Heart right ventricle (tissue), 16 donors: ENCODE results near the gene CFAP47. TPM values are rescaled to one million over a fixed set of nuclear protein-coding genes. Genes with fewer than 3 reads are reported as not detected.

Experiments used
- ATAC-seq, 8 donors: fragments of 200-7000 bp; cut with Tn5 transposase; one replicate each; pipeline ENCODE4 v1.9.1; 2020; ENCODE audit warnings: mild to moderate bottlenecking in 8 of 8, moderate library complexity in 8 of 8, moderate number of reproducible peaks in 1 of 8
- DNase-seq, 2 donors: peaks; one replicate each; pipeline ENCODE4 v3.0.0-alpha.2; 2020
- H3K27ac ChIP-seq, 10 donors: fragments of 200-600 bp; sonication (generic) in 2 of 10; one replicate each; pipeline versions ENCODE4 v1.5.0 to v1.8.0; 2020 to 2022; ENCODE audit warnings: mild to moderate bottlenecking in 3 of 10
- H3K27me3 ChIP-seq, 7 donors: fragments of 200-600 bp; one replicate each; pipeline ENCODE4 v1.8.0; 2021 to 2022; ENCODE audit warnings: mild to moderate bottlenecking in 2 of 7
- H3K36me3 ChIP-seq, 9 donors: fragments of 200-600 bp; sonication (generic) in 1 of 9; one replicate each; pipeline versions ENCODE4 v1.5.0 to v1.8.0; 2020 to 2022; ENCODE audit warnings: mild to moderate bottlenecking in 2 of 9
- H3K4me1 ChIP-seq, 9 donors: fragments of 200-600 bp; sonication (generic) in 1 of 9; one replicate each; pipeline versions ENCODE4 v1.5.0 to v1.8.0; 2020 to 2022; ENCODE audit warnings: mild to moderate bottlenecking in 4 of 9
- H3K4me3 ChIP-seq, 10 donors: fragments of 200-600 bp; sonication (generic) in 2 of 10; one replicate each; pipeline versions ENCODE4 v1.5.0 to v1.8.0; 2020 to 2022; ENCODE audit warnings: mild to moderate bottlenecking in 7 of 10, moderate library complexity in 2 of 10
- H3K9me3 ChIP-seq, 11 donors: fragments of 200-600 bp in 10 of 11; sonication (generic) in 2 of 11; one replicate each; pipeline versions ENCODE4 v1.5.0 to v1.8.0; 2013 to 2022; ENCODE audit warnings: mild to moderate bottlenecking in 2 of 11, control low read depth in 1 of 11, moderate library complexity in 1 of 11
- CTCF ChIP-seq, 9 donors: fragments of 200-600 bp; sonication (generic) in 2 of 9; IDR thresholded peaks; one replicate each; pipeline versions ENCODE4 v1.5.0 to v1.8.0; 2021 to 2022; ENCODE audit warnings: antibody characterized with exemption in 9 of 9, mild to moderate bottlenecking in 5 of 9, moderate library complexity in 1 of 9
- WGBS, 2 donors: extraction: QIAGEN DNeasy Blood & Tissue Kit; methylation state at CpG; one replicate each; pipeline ENCODE4 v1.1.7; 2013; ENCODE audit warnings: inconsistent platforms in 1 of 2; 5-methylcytosine and 5-hydroxymethylcytosine counted together
- intact Hi-C, 10 donors: fragments of 100-400 bp; cut with DNase I; formaldehyde crosslinking; loops; one replicate each; pipeline versions ENCODE4 v1.11.1 to v1.14.2; 2022
- polyA plus RNA-seq, 2 donors: library from polyadenylated mRNA; stranded (reverse); fragments of 200-250 nt; gene quantifications; one replicate each; pipeline ENCODE4 v1.2.3, GENCODE V29; 2013
- total RNA-seq, 10 donors: library from RNA; stranded (reverse); fragmentation: NEBNext Ultra II Directional in 3 of 10; extraction: Animal tissue kit (Norgen Biotek cat#: 25700) in 3 of 10; gene quantifications; one replicate each; pipeline versions ENCODE4 v1.2.1 to v1.2.4, GENCODE V29; 2021 to 2023
- donor health status: Arrhythmogenic right ventricular cardiomyopathy.
- donor health status: ischemic (EF 13 %, LVEDD 7.1; RV severe dilation, severe dysfunction).
- donor health status: healthy with polysubstance abuse.
- donor health status: DM: no; HTN: yes; CAD: no.
- donor health status: DM: no; HTN: no; CAD: no.
- donor health status: ischemic (EF 25% LVEDD 6.9; RV normal size, moderate dysfunction).
- donor health status: ischemic (EF 25% LVEDD 5.7; RV mildly dilated, moderate dysfunction).
- donor health status: healthy.
- donor health status: DM: yes; HTN: yes; CAD: no.
- donor health status: Ischemic cardiomyopathy.
- donor health status: ischemic (EF 35%, LVEDD 5.7; RV mildly dilated, moderate dysfunction).
- donor health status: nonischemic (EF 11% LVEDD 7.7; RV severe dilation, severe dysfunction).
- donor health status: DM: yes; HTN: yes; CAD: no.
- donor health status: PGD.
- donor health status: ischemic (EF 29% LVEDD 5.4; RV normal size, mild dysfunction).
- donor health status: nonischemic (EF 23%, LVEDD 6.1; RV moderate dilation, normal function).

Gene CFAP47
- total and polyA plus RNA-seq, 12 donors = 0.05 to 0.07 TPM; not detected in 10

- H3K27ac ChIP-seq = no peak overlapping the region
- no peak for TF ChIP-seq CTCF (IDR thresholded peaks at IDR 0.05)
- peaks cover 0 to 4% (median 0%) of the 10 kb centered on the region in 11 donors for H3K9me3 ChIP-seq
- 86 to 96% methylated on average over 2 of the region's 2 CpGs for WGBS, 2 donors
- no peak for ATAC-seq
- H3K4me1 ChIP-seq = no peaks in the 10 kb centered on the region
- H3K27me3 ChIP-seq = no peaks in the 10 kb centered on the region
- no peak for DNase-seq
- H3K4me3 ChIP-seq = no peak overlapping the region
- intact Hi-C loops = no loop called here
- no peaks in the 10 kb centered on the region for H3K36me3 ChIP-seq
These were observed 494.5 kb downstream of the CFAP47 start for GRCh38 chrX:36414056-36414455.

GRCh38 chrX:36422368-36422767 is 502.8 kb downstream of the CFAP47 start:
- WGBS, 2 donors = 90 to 100% methylated on average over 1 of the region's 1 CpG
- Histone ChIP-seq H3K36me3 (no peaks in the 10 kb centered on the region), H3K4me3 (no peak overlapping the region), H3K27ac (no peak overlapping the region), H3K9me3 (peaks cover 0 to 5% (median 0%) of the 10 kb centered on the region in 11 donors), H3K4me1 (no peaks in the 10 kb centered on the region), H3K27me3 (no peaks in the 10 kb centered on the region)
- ATAC-seq = no peak
- intact Hi-C loops = no loop called here
- no peak for TF ChIP-seq CTCF (IDR thresholded peaks at IDR 0.05)
- DNase-seq = no peak

GRCh38 chrX:36431819-36432218 is 512.3 kb downstream of the CFAP47 start:
- ATAC-seq (no peak), DNase-seq (no peak)
- no peaks in the 10 kb centered on the region for H3K9me3 ChIP-seq
- no peaks in the 10 kb centered on the region for H3K36me3 ChIP-seq
- no peak for TF ChIP-seq CTCF (IDR thresholded peaks at IDR 0.05)
- WGBS, 2 donors = 34 to 44% methylated on average over 3 of the region's 3 CpGs
- H3K27ac ChIP-seq = no peak overlapping the region
- no peaks in the 10 kb centered on the region for H3K27me3 ChIP-seq
- no peaks in the 10 kb centered on the region for H3K4me1 ChIP-seq
- no peak overlapping the region for H3K4me3 ChIP-seq
- intact Hi-C loops = no loop called here

GRCh38 chrX:36434522-36434921 is 515.0 kb downstream of the CFAP47 start:
- Histone ChIP-seq H3K4me1 (no peaks in the 10 kb centered on the region), H3K4me3 (no peak overlapping the region), H3K27me3 (no peaks in the 10 kb centered on the region), H3K27ac (no peak overlapping the region), H3K36me3 (no peaks in the 10 kb centered on the region), H3K9me3 (no peaks in the 10 kb centered on the region)
- no peak for TF ChIP-seq CTCF (IDR thresholded peaks at IDR 0.05)
- DNase-seq = no peak
- 88 to 92% methylated on average over 1 of the region's 1 CpG for WGBS, 2 donors
- ATAC-seq = no peak
- intact Hi-C loops = no loop called here

Other genes with a start within 250 kb of the CFAP47 start
- not detected for gene MAGEB16, start 121.4 kb upstream of the CFAP47 start, total RNA-seq
- gene MAGEB16, start 121.4 kb upstream of the CFAP47 start, polyA plus RNA-seq = not detected